NB4 (cell line): ENCODE measurements around the gene FZD1.

Experiments used
- DNase-seq: peaks from one replicate; pipeline ENCODE4 v3.0.0; 2010; ENCODE audit warnings: low read depth
- H3K4me3 ChIP-seq: one replicate; pipeline ENCODE4 v1.5.1; 2011; ENCODE audit warnings: mild to moderate bottlenecking, low read depth, low read length, moderate library complexity
- CTCF ChIP-seq: IDR thresholded peaks from one replicate; pipeline ENCODE4 v1.5.1; 2012; ENCODE audit warnings: low read depth, low read length
- MAX ChIP-seq: IDR thresholded peaks from 2 replicates; pipeline ENCODE4 v1.6.1; 2011; ENCODE audit warnings: low read depth, low read length
- MYC ChIP-seq: IDR thresholded peaks from 2 replicates; pipeline ENCODE4 v1.6.1; 2011; ENCODE audit warnings: low read depth, low read length
- POLR2A ChIP-seq: IDR thresholded peaks from 2 replicates; pipeline ENCODE4 v1.6.1; 2011; ENCODE audit warnings: mild to moderate bottlenecking; ENCODE audit not compliant: insufficient read length; ENCODE audit errors: extremely low read depth

The FZD1 gene

GRCh38 chr7:91250706-91251105, 13.5 kb upstream of the FZD1 start:
- no peak for TF ChIP-seq MYC
- TF ChIP-seq POLR2A: no peak
- no peak for DNase-seq
- no peak overlapping the region for H3K4me3 ChIP-seq

- H3K4me3 ChIP-seq: no peak overlapping the region
- no peak for DNase-seq
- TF ChIP-seq MYC (no peak), POLR2A (no peak), MAX (no peak), CTCF (no peak)
These were observed 12.4 kb upstream of the FZD1 start for GRCh38 chr7:91251877-91252276.

GRCh38 chr7:91263384-91264045, 718 bp upstream of the FZD1 start:
- H3K4me3 ChIP-seq: peak overlapping the region; percentile 71
- TF ChIP-seq MYC: no peak
- no peak for TF ChIP-seq POLR2A
- no peak for TF ChIP-seq MAX
- TF ChIP-seq CTCF: no peak
- peak; percentile 60 for DNase-seq

GRCh38 chr7:91264924-91265681, 870 bp downstream of the FZD1 start:
- DNase-seq: peak; percentile 80
- no peak for TF ChIP-seq MAX
- no peak for TF ChIP-seq CTCF
- TF ChIP-seq POLR2A: no peak
- no peak for TF ChIP-seq MYC
- peak overlapping the region; percentile 62 for H3K4me3 ChIP-seq

GRCh38 chr7:91265693-91266066, 1.4 kb downstream of the FZD1 start:
- TF ChIP-seq POLR2A (no peak), CTCF (no peak), MAX (no peak), MYC (no peak)
- no peak overlapping the region for H3K4me3 ChIP-seq
- no peak for DNase-seq

GRCh38 chr7:91266067-91266688, 1.9 kb downstream of the FZD1 start:
- no peak for DNase-seq
- no peak overlapping the region for H3K4me3 ChIP-seq
- no peak for TF ChIP-seq MYC
- TF ChIP-seq MAX: no peak
- no peak for TF ChIP-seq POLR2A
- TF ChIP-seq CTCF: no peak
